ENCODE results near the gene CST9. TPM values are rescaled to one million over a fixed set of nuclear protein-coding genes. Genes with fewer than 3 reads are reported as not detected.

Gene CST9
- total and polyA plus RNA-seq, 2 of the 13 experiments (the other 11 are each of a cell fraction or from before 2014, with no cell fraction given): 0.07 TPM; not detected in 1

GRCh38 chr20:23586735-23587525 lies 18.8 kb downstream of the CST9 start:
- Histone ChIP-seq H2AFZ (ENCODE audit: low read length) (no peak overlapping the region), H4K20me1 (ENCODE audit: insufficient read depth, low read length) (no peaks in the 10 kb centered on the region), H3K27ac (ENCODE audit: extremely low read length, insufficient read depth, low read length) (peak overlapping the region; percentile 80), H3K4me3 (replicated peaks in 1 of 3; ENCODE audit: insufficient read depth in 1 of 3, low read depth in 2 of 3, low read length in 3 of 3) (peak overlapping the region in 2 of 3 experiments; percentile 23 to 58; a peak in 4 of 6 replicates), H3K9ac (ENCODE audit: insufficient read depth, low read depth, low read length) (peak overlapping the region; percentile 75), H3K27me3 (ENCODE audit: control insufficient read depth in 1 of 2, insufficient read depth in 2 of 2, low read length in 2 of 2) (no peaks in the 10 kb centered on the region), H3K4me1 (ENCODE audit: insufficient read depth, low read length) (peaks cover 59% of the 10 kb centered on the region), H3K4me2 (ENCODE audit: low read depth, low read length) (peak overlapping the region; percentile 90), H3K36me3 (replicated peaks in 1 of 2; ENCODE audit: control insufficient read depth in 1 of 2, insufficient read depth in 2 of 2, low read length in 2 of 2) (no peaks in the 10 kb centered on the region), H3K9me3 (ENCODE audit: low read length) (no peaks in the 10 kb centered on the region), H3K79me2 (ENCODE audit: insufficient read depth, low read length) (no peaks in the 10 kb centered on the region)
- in situ Hi-C loops (cut with HindIII; ENCODE audit: extremely low pct_ligation_motif_present, low pct_unique_long_range_greater_than_20kb) (no loop called here), intact Hi-C loops (cut with micrococcal nuclease; ENCODE audit: unreplicated experiment) (loop anchor here (2.0 kb wide), 2 partner anchors 18 to 74 kb away; partner anchors contain the start of gene CST9)
- DNase-seq (ENCODE audit: low spot score): peak; percentile 76
- no TSS peak for BruUV-seq (replicated peaks)
- ChIA-PET CTCF (ENCODE audit: low intra/inter-chr PET ratio, low total read pairs) (no interaction called here), POLR2A (interaction anchor here (0.6 to 3.3 kb wide), 17 partner anchors 17 to 237 kb away, joined by 3 to 34 read pairs (median 5); partner anchors contain the start of genes CST3 and NAPB)
- FAIRE-seq: no peak
- 25% methylated on average over 9 of the region's 13 CpGs for WGBS (ENCODE audit: low lambda C conversion rate)
- ATAC-seq: peak; percentile 78
- TF ChIP-seq REXO4 (CRISPR knock-in tag; IDR thresholded peaks at IDR 0.05; ENCODE audit: borderline replicate concordance) (peak; percentile 40; the same call in 1 of the 2 replicates), ATF1 (CRISPR knock-in tag; IDR thresholded peaks at IDR 0.05) (no peak), ZNF775 (CRISPR knock-in tag; IDR thresholded peaks at IDR 0.05; ENCODE audit: borderline replicate concordance) (no peak), NAIF1 (CRISPR knock-in tag; IDR thresholded peaks at IDR 0.05; ENCODE audit: borderline replicate concordance) (no peak), ZBTB1 (CRISPR knock-in tag; IDR thresholded peaks at IDR 0.05; ENCODE audit: borderline replicate concordance) (no peak), YY1 (IDR thresholded peaks at IDR 0.05; ENCODE audit: insufficient read depth, insufficient replicate concordance, low read depth, low read length) (peak; percentile 75), HDAC2 (CRISPR knock-in tag; IDR thresholded peaks at IDR 0.05) (no peak; the same call in 1 of the 2 replicates), SNRNP70 (IDR thresholded peaks at IDR 0.05; ENCODE audit: low read depth, low read length) (no peak), CEBPB (IDR thresholded peaks at IDR 0.05; ENCODE audit: borderline replicate concordance, low read depth, low read length) (no peak), ZNF10 (CRISPR knock-in tag; IDR thresholded peaks at IDR 0.05; ENCODE audit: borderline replicate concordance, low read depth) (no peak), SP140L (CRISPR knock-in tag; IDR thresholded peaks at IDR 0.05; ENCODE audit: borderline replicate concordance) (no peak), POLR2G (IDR thresholded peaks at IDR 0.05; ENCODE audit: low read depth, low read length) (peak; percentile 33), REL (CRISPR knock-in tag; conservative IDR thresholded peaks at IDR 0.05) (no peak), ZNF230 (CRISPR knock-in tag; IDR thresholded peaks at IDR 0.05) (peak; percentile 75; the same call in 1 of the 2 replicates), USF2 (IDR thresholded peaks at IDR 0.05; ENCODE audit: low read depth, low read length) (peak; percentile 64; the same call in 1 of the 2 replicates), USF2 (CRISPR knock-in tag; IDR thresholded peaks at IDR 0.05; ENCODE audit: borderline replicate concordance) (peak; percentile 76; the same call in 1 of the 2 replicates), ISL2 (CRISPR knock-in tag; IDR thresholded peaks at IDR 0.05) (peak; percentile 52; the same call in 1 of the 2 replicates), ZMYM2 (CRISPR knock-in tag; IDR thresholded peaks at IDR 0.05) (no peak), ZNF552 (CRISPR knock-in tag; IDR thresholded peaks at IDR 0.05; ENCODE audit: borderline replicate concordance) (peak; percentile 70; the same call in 1 of the 2 replicates), HDAC6 (IDR thresholded peaks at IDR 0.05; ENCODE audit: low read depth, low read length) (no peak)
- TF ChIP-seq, protein P1, sequence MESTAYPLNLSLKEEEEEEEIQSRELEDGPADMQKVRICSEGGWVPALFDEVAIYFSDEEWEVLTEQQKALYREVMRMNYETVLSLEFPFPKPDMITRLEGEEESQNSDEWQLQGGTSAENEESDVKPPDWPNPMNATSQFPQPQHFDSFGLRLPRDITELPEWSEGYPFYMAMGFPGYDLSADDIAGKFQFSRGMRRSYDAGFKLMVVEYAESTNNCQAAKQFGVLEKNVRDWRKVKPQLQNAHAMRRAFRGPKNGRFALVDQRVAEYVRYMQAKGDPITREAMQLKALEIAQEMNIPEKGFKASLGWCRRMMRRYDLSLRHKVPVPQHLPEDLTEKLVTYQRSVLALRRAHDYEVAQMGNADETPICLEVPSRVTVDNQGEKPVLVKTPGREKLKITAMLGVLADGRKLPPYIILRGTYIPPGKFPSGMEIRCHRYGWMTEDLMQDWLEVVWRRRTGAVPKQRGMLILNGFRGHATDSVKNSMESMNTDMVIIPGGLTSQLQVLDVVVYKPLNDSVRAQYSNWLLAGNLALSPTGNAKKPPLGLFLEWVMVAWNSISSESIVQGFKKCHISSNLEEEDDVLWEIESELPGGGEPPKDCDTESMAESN (CRISPR knock-in tag; conservative IDR thresholded peaks at IDR 0.05): peak; percentile 42; the same call in 1 of the 2 replicates

Measured in HepG2 (cell line).